Stimulated activated CD4-positive, alpha-beta T cell treated with anti-CD3 and anti-CD28 coated beads, Interleukin-4, amount 100 ng/mL, for 4 hours (primary cell): ENCODE results near the gene SURF6.

Source experiments
- DNase-seq, 2 experiments: peaks; one replicate each; pipeline ENCODE4 v3.0.0-alpha.2; 2020

The SURF6 gene

DNA sequence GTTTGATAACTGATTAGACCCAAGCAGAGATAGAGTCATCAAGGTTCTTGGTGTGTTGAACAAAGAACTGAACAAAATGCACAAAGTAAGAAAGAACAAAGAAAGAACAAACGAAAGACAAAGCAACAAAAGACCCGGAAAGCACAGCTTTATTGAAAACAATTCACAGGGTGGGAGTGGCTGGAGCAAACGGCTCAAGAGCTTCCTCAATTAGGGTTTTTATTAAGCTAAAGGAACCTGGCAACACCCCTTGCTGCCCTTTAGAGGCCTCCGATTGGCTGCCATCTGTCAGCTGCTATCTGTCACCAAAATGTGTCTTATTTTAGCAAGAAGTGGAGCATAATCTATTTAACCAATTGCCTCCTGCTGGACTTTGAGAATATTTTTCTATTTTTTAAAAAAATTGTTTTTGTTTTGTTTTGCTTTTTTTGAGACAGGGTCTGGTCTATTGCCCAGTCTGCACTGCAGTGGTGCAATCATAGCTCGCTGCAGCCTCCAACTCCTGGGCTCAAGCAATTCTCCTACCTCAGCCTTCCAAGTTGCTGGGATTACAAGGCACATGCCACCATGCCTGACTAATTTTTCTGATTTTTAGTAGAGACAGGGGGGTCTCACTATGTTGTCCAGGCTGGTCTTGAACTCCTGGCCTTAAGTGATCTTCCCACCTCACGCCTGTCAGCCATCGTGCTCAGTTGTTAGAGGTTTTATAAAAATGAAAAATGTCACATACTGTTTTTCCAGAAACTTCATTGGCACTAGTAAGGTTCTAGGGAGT lies 53.3 kb downstream of the SURF6 start:
- no peak for DNase-seq

DNA sequence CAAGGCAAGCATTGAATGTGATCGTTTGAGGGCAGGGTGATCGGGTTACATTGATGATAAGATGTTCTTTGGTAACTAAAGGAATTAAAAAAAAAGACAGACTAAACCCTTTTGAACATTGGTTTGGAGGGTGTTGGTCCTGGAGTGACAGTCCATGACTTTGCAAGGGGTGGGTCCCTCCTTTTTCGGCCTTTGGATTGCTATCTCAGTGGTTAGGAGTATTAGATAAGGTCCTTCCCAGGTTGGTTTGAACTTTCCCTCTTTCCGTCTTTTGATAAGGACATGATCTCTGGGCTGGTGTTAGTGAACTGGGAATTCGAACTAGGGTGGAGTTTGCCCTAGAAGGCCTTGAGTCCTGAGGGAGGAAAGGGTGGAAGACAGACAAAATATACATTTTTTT lies 55.6 kb downstream of the SURF6 start:
- DNase-seq = no peak
